ENCODE data around the gene TPRG1.

DNA sequence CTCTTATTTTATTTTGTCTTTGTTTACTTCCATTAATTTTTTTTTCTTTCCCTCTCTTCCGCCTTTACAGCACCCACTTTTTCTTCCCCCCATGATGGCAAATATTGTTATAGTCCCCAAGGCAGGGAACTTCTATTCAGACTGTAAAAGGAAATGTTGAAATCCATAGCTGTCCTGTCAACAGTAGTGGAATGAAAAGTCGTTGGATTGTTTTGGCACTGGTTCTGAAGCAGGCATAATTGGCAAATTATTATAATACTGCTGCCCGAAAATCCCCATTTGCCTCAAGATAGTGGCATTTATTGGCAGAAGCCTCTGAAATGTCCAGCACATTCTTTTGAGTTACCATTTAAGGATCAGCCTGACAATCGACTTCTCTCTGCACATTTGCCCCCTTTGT is 150.6 kb downstream of the TPRG1 start:
- TF ChIP-seq, protein P1, sequence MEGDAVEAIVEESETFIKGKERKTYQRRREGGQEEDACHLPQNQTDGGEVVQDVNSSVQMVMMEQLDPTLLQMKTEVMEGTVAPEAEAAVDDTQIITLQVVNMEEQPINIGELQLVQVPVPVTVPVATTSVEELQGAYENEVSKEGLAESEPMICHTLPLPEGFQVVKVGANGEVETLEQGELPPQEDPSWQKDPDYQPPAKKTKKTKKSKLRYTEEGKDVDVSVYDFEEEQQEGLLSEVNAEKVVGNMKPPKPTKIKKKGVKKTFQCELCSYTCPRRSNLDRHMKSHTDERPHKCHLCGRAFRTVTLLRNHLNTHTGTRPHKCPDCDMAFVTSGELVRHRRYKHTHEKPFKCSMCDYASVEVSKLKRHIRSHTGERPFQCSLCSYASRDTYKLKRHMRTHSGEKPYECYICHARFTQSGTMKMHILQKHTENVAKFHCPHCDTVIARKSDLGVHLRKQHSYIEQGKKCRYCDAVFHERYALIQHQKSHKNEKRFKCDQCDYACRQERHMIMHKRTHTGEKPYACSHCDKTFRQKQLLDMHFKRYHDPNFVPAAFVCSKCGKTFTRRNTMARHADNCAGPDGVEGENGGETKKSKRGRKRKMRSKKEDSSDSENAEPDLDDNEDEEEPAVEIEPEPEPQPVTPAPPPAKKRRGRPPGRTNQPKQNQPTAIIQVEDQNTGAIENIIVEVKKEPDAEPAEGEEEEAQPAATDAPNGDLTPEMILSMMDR (conservative IDR thresholded peaks at IDR 0.05; ENCODE audit: low read depth, low read length) = no peak
- TF ChIP-seq EZH2 (IDR thresholded peaks at IDR 0.05; ENCODE audit: borderline replicate concordance, low read depth, low read length, poor library complexity, severe bottlenecking) = no peak

Data from A673 (cell line).